GM19455 (cell line): ENCODE results near the gene BSG.
"Not testable (repeated sequence)": the region's sequence is repeated elsewhere in the genome, so short reads cannot be mapped to it uniquely, and the experiment has no call there.

Experiments used
- ATAC-seq: cut with Tn5 transposase; IDR thresholded peaks from one replicate; pipeline ENCODE4 v1.9.1; 2021; ENCODE audit not compliant: unreplicated experiment

BSG gene

GRCh38 chr19:585146-585545 lies 12.8 kb downstream of the BSG start:
- ATAC-seq = not testable (repeated sequence)

GRCh38 chr19:585551-586110 lies 13.2 kb downstream of the BSG start:
- no peak for ATAC-seq

GRCh38 chr19:588093-588740 lies 15.8 kb downstream of the BSG start:
- no peak for ATAC-seq

- no peak for ATAC-seq
Measured at GRCh38 chr19:588741-589692, 16.6 kb downstream of the BSG start.

GRCh38 chr19:589693-590395 lies 17.4 kb downstream of the BSG start, which contains the start of gene HCN2:
TSS of gene HCN2 (plus strand) at chr19:589881. CDS start at chr19:589946, 65 bp downstream.
- no peak for ATAC-seq

- no peak for ATAC-seq
Measured at GRCh38 chr19:590396-590745, 18.0 kb downstream of the BSG start.

- no peak for ATAC-seq
Measured at GRCh38 chr19:590750-591098, 18.3 kb downstream of the BSG start.

- ATAC-seq = no peak
Measured at GRCh38 chr19:591099-591958, 18.9 kb downstream of the BSG start.

GRCh38 chr19:592101-592500 lies 19.7 kb downstream of the BSG start:
- no peak for ATAC-seq

- no peak for ATAC-seq
Measured at GRCh38 chr19:593055-593454, 20.7 kb downstream of the BSG start.

- ATAC-seq = no peak
Measured at GRCh38 chr19:593505-593904, 21.1 kb downstream of the BSG start.

GRCh38 chr19:594265-594870 lies 22.0 kb downstream of the BSG start:
- ATAC-seq = no peak

GRCh38 chr19:595326-596262 lies 23.2 kb downstream of the BSG start:
- ATAC-seq = no peak

GRCh38 chr19:596263-596655 lies 23.9 kb downstream of the BSG start:
- ATAC-seq = no peak

- no peak for ATAC-seq
Measured at GRCh38 chr19:597406-598315, 25.3 kb downstream of the BSG start.

- ATAC-seq = no peak
Measured at GRCh38 chr19:601310-601709, 28.9 kb downstream of the BSG start.

GRCh38 chr19:601790-602189 lies 29.4 kb downstream of the BSG start:
- no peak for ATAC-seq
